NCI-H1436 treated with DMSO at 0.1 percent for 48 hours (cell line): ENCODE results near the gene ARFGAP2.

Source experiments
- DNase-seq: peaks from one replicate; lab custom pipeline; 2025; lab: John Stamatoyannopoulos, UW

ARFGAP2 gene

DNA sequence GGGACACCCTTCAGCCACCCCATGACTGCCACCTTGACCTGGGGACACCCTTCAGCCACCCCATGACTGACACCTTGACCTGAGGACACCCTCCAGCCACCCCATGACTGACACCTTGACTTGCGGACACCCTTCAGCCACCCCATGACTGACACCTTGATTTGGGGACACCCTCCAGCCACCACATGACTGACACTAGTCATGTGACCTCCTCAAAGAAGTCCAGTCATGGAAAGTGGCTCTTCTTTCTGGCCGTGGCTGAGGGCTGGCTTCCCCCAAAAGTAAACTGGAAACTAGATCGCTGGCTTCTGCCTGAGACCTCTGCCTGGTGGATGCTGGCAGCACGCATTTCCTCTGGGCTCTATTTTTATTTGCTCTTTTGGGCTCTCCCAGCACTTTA, 28.4 kb downstream of the ARFGAP2 start:
- DNase-seq, result no peak

DNA sequence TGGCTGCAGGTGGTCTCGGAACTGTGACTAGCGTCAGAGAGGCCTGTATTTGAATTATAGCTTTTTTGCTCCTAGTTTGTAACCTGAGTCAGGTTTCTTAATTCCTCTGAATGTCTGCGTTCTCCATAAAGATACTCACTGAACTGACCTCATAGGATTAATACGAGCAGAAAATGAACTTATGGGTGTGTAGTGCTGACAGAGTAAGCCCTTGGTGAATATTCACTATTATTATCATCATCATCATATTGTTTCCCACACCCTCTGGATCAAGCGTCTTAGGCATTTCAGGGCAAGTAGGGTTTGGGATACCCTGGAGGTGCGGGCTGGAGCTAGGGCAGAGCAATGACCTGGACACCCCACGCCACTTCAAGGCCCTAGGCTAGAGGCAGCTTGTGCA, 29.0 kb downstream of the ARFGAP2 start:
- DNase-seq, result no peak

DNA sequence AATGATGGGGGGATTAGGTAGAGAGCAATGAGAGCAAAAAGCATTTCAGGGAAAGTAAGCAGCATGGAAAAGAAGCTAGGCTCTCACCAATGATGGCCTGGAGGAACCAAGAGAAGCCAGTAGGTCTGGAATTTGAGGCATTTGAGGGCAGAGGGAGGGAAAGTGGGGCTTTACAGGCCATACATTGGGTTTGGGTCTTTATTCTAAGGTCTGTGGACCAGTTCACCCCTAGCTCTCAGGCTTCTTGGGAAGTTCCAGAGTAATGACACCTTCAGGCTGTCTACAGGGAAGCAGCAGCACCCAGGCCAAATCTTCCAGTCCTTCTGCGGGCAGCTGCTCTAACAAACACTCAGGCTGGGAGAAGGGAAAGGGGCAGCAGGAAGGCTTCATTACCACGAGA, 29.4 kb downstream of the ARFGAP2 start:
- no peak for DNase-seq

DNA sequence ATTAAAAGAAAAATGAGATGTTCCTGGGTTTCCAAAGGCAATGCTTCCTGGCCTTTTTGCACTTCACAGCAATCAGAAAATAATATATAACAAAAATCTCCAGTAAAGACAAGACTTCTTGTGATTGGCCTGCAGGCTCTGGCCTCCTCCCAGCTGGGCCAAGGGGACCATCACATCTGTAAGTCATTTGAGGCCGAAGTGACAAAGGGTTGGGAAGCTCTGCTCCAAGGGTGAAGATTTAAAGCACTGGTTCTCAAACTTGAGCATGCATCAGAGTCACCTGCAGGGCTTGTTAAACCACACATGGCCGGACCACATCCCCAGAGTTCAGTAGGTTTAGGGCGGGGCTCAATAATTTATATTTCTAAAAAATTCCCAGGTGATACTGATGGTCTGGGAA, 32.1 kb downstream of the ARFGAP2 start:
- no peak for DNase-seq

DNA sequence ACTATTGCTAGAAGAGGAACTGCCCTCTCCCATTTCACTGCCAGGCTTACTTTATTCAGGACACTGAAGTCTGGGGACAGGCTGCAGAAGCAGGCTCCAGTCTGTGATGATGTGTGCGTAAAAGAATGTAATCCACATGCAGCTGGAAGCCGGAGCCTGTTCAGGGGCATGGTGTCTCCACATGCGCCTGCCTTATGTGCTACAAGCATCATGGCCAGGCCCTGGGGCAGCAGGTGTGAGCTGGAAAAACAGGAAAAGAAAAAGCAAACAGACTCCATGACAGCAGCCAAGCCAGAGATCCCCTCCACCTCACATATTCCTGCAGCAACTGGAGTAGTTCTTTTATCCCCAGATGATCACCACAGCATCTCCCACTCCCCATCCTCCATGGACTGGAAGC, 33.4 kb downstream of the ARFGAP2 start:
- DNase-seq, result no peak

DNA sequence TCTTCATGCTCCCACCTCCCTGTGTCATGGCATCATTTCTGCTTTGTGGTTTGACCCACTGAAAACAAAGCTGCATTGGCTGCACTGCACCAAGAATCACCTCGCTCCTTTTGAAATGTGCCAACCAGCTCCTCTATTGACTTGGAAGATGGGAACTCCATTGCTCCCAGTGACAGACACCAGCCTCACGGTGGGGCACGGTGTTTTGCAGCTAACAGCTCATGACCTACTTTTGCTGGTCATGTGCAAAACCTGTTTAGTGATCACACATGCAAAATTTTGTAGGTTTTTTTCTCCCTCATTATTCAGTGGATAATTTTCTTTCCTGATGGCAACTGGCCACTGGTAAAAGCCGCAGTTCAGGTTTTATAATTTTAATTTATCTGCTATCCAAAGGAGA, 36.8 kb downstream of the ARFGAP2 start:
- DNase-seq, result no peak

DNA sequence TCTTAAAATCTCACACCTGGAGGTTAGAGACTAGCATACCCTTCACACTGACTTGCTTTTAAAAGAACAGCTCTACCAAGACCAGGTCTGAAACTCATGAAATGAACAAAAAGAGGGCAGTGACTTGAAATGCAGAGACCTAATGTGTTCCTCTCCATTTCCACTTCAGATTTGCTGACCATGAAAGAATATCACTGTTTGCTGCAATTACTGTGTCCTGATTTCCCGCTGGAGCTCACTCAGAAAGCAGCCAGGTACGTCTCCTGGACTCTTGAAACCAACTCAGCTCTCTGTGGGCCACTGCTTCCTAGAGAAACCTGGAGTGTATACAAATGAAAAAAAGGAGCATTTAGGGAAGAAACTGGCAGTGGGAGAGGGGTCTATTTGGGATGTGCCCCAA, 39.2 kb downstream of the ARFGAP2 start:
- DNase-seq, result no peak

DNA sequence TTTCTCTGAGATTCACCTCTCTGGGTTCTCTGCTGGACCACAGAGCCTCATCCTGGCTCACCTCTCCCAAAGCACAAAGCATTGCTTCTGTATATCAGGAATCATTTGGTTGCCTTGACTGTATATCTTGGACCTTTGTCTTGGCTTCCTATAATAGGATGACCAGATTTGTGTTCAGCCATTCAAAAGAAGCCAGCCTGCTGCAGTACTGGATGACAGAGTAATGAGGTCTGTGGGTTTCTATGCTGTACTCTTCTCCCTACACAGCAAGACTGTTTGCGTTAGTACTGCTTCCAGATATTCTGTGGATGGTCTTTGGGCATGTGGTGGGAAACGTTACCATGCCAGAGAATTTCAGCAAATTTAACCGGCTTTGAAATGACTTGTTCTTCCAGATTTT, 39.8 kb downstream of the ARFGAP2 start:
- no peak for DNase-seq

DNA sequence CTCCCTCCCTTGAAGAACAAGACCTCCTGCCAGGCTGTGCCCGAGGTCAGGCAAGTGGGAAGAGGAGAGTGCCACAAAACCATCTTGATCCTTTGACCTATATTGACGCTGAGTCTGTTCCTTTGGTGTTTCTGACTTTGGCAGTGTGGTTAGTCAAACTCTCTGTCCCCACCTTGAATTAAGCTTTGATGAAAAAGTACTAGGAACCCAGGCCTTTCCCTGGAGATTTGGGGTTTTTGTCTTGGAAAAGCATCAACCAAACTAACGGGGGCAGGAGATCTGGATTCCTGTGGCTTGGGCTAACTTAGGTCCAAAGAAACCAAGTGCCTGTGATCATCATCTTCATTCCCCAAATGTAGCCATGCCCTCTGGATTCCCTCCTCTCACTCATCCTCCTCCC, 40.4 kb downstream of the ARFGAP2 start:
- DNase-seq, result no peak

DNA sequence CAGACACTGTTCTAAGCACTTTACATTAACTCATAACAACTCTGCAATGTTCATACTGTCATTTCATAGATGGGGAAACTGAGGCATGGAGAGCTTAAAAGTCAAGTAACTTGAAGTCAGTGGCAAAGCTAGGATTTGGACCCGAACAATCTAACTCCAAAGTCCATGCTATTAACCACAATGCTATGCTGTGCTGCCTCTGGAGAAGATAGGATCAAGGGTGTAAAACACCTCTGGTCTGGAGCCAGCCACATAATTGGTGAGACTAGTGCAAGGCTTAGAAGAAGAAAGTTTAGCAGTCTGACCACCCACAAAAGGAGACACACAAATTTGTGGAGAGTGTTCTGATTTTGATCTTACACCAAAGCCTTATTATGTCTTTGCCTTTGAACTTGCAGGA, 43.7 kb downstream of the ARFGAP2 start:
- no peak for DNase-seq

DNA sequence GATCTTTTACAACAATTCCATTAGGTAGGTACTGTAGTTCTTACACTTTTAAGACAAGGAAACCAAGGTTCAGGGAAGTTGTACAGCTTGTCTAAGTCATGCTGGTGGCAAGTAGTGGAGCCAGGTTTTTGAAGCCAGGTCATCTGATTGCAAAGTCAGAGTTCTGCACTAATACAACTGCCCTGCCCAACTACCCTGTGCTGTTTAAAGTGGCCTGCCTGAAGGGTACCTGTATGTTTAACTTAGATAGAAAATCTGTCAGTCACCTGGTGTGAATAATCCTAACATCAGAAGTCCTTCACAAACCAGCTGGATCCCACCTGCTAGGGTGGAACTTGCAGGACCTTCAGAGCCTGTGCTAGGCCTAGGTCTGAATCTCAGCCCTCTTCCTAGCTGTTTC, 44.2 kb downstream of the ARFGAP2 start:
- DNase-seq, result no peak

DNA sequence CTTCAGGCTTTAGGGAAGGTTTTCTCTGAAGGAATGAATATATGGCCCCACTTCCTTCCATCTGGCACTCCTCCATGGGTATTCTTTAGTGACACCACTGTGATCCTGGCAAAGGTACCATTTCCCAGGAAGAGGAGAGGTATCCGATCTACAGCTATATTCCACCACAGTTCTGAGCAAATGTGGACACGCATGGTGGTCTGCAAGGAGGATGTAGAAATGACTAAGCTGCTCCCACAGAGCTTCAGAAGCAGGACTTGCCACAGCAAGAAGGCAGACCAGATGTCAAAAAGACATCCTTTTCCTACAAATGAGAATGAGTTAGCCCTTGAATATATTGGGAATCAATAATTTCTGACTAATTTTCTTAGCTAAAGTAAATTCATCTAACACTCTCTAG, 45.5 kb downstream of the ARFGAP2 start:
- DNase-seq, result no peak

DNA sequence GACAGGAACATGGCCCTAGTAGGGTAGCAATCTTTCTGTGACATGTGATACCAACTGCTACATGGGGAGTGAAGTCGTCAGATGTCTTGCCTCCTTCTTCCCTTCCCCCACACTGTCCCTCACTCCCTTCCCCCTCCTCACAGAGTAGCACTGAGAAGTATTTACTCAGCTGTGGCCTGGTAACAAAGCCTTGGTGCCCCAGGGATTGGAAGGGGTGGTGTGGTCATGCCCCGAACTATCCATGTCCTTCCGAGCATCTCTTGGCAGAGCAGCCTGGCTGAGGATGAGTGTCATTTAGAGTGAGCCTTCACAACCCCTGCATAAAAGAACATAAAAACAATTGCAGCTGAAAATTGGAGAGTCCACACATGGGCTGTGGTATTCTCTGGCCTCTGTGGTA, 46.1 kb downstream of the ARFGAP2 start:
- no peak for DNase-seq

DNA sequence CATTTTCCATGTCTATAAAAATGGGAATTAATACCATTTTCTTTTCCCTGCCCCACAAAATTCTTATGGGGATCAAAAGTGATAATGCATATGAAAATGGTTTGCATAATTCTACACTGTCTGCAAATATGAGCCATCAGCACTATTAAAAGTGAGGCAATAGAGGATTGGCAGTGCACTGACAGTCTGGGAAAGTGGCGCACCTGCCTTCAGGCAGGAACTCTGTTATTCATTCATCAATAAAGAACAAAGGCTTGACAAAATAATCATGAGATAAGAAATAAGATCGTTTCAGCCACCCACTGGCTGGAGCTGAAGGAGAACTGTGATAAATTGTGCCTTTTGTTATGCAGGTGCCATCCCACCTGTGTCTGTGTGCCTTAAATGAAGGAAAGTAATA, 49.5 kb downstream of the ARFGAP2 start:
- peak; percentile 27 for DNase-seq

DNA sequence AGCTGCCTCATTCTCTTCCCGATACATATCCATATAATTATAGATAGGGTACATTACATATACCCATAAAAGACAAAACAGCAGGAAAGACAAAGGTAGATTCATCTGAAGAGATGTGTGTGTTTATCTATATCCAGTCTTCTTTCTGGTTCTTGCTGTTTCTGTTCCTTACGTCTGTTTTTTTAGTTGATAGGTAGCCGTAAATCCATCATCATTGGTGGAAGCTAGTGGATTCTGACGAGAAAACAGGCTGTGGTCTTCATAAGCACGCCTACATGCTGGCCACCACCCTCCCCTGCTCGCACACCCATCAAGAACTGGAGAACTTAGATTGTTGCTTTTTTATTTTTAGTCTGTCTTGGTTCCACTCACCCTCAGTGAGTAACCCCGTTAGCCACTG, 51.6 kb downstream of the ARFGAP2 start:
- DNase-seq, result no peak

DNA sequence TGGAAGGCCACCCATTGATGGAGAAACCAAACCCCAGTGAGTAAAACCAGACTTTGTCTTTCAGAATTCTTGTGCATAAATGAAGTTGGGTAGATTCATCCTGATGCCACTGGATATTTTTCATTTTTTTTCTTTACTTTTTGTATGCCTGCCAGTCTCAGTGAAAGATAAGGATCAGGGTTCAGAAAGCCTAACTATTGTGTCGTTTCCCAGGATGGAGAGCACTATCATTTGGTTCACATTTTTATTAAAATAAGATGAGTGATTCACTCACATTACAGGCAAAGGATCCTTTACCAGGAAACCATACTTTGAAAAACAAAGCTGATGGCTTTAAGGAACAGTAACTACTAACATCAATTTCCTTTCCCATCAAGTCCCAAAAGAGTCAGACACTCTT, 52.0 kb downstream of the ARFGAP2 start:
- DNase-seq, result no peak

DNA sequence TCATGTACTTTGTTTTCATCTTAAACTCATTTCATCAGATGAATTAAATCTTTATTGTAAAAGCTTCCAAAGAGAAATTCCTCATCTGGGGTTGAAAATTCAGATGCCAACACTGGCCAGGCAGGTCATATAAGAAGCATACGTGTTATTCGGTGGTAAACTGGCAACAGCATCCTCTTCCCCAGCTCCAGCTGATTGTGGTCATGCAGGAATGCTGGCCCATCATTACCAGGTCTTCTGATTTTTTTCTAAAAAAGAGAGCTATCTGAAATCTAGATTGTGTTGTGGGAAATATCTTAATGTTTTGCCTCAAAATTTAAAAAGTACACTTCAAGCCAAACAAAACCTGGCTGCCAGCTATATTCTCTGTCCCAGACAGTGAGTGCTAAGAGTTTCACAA, 53.6 kb downstream of the ARFGAP2 start:
- DNase-seq, result no peak

DNA sequence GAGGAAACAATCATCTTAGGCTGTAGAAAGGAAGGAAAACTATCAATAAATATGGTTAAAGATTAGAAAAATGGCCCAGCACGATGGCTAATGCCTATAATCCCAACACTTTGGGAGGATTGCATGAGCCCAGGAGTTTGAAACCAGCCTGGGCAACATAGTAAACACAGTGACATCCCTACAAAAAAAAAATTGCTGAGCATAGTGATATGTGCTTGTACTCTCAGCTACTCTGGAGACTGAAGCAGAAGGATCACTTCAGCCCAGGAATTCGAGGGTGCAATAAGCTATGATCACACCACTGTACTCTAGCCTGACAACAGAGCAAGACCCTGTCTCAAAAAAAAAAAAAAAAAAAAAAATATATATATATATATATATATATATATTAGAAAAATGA, 54.9 kb downstream of the ARFGAP2 start:
- no peak for DNase-seq

DNA sequence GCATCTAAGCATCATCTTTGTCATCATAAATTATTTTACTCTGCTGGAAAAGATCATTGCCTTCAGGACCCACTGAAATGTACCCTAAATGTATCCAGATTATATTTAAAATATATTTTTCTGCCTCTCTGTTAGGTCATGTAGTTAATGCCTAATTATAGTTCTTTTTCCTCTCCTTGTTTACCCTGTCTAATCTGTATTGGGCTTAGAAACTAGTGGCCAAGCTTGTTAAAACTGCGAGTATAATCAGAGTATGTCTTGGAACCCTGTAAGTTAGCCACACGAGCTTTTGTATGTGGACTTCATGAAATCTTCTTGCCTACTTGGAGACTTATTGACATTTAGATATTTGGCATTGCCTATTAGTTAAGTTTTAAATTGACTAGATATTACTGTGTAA, 55.6 kb downstream of the ARFGAP2 start:
- DNase-seq, result no peak

DNA sequence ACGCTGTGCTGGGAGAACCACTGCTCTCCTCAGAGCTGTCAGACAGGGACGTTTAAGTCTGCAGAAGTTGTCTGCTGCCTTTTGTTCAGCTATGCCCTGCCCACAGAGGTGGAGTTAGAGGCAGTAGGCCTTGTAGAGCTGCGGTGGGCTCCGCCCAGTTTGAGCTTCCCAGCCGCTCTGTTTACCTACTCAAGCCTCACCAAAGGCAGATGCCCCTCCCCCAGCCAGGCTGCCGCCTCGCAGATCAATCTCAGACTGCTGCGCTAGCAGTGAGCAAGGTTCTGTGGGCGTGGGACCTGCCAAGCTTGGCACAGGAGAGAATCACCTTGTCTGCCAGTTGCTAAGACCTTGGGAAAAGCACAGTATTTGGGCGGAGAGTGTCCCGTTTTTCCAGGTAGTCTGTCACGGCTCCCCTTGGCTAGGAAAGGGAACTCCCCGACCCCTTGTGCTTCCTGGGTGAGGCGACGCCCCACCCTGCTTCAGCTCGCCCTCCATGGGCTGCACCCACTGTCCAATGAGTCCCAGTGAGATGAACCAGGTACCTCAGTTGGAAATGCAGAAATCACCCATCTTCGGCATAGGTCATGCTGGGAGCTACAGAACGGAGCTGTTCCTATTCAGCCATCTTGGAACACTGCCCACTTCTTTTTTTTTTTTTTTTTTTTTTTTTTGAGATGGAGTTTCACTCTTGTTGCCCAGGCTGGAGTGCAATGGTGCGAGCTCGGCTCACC, 57.6 kb downstream of the ARFGAP2 start:
- DNase-seq, result peak; percentile 7
